GM12878 (cell line): ENCODE results near the gene ALDH1A1. TPM values are rescaled to one million over a fixed set of nuclear protein-coding genes. Genes with fewer than 3 reads are reported as not detected.

Experiments used
- ATAC-seq: fragments of 200-7000 bp; cut with Tn5 transposase; 3 replicates; pipeline ENCODE4 v1.9.1; 2020; ENCODE audit warnings: mild to moderate bottlenecking, moderate library complexity
- BruUV-seq: library from RNA; stranded (reverse); fragments of 400-500 nt; replicated peaks from 2 replicates; lab custom pipeline; 2021; lab: Mats Ljungman, UMichigan
- CTCF ChIA-PET: fragments of 300-600 bp; sonication (Branson Sonifier 250); formaldehyde crosslinking; extraction: SDS; loops from one replicate; lab custom pipeline; 2021; ENCODE audit warnings: inconsistent platforms; lab: Yijun Ruan, JAX
- POLR2A ChIA-PET: fragments of 350-600 bp; formaldehyde crosslinking; extraction: SDS; loops from one replicate; lab custom pipeline; 2021; ENCODE audit warnings: inconsistent platforms; lab: Charles Lee
- RAD21 ChIA-PET: fragments of 300-600 bp; sonication (Branson Sonifier 250); formaldehyde crosslinking; loops from one replicate; lab custom pipeline; 2023; ENCODE audit warnings: antibody characterized with exemption; ENCODE audit not compliant: unreplicated experiment; lab: Charles Lee
- SMC1A ChIA-PET: fragments of 300-600 bp; sonication (Branson Sonifier 250); formaldehyde crosslinking; loops from one replicate; lab custom pipeline; 2023; ENCODE audit not compliant: unreplicated experiment, uncharacterized antibody; lab: Charles Lee
- DNase-seq: peaks from one replicate; pipeline ENCODE4 v3.0.0-alpha.2; 2011; ENCODE audit warnings: low read depth, low spot score
- FAIRE-seq: peaks from 3 replicates; lab custom pipeline; 2011; peaks lifted over from hg19 to GRCh38; lab: Jason Lieb, UNC
- H2AFZ ChIP-seq: 2 replicates; pipeline ENCODE4 v1.6.0; 2011; ENCODE audit warnings: low read depth, low read length, control low read depth; ENCODE audit not compliant: control insufficient read depth
- H3K27ac ChIP-seq: 2 replicates; pipeline ENCODE4 v1.5.1; 2011; ENCODE audit warnings: control low read depth; ENCODE audit not compliant: control insufficient read depth, insufficient read depth
- H3K27me3 ChIP-seq, 2 experiments: replicated peaks in 1 of 2; 2 replicates each; pipeline versions ENCODE4 v1.6.0 to v1.6.1; 2011; ENCODE audit warnings: low read length in 1 of 2; ENCODE audit not compliant: control insufficient read depth in 2 of 2, insufficient read depth in 2 of 2
- H3K36me3 ChIP-seq, 2 experiments: 2 replicates each; pipeline ENCODE4 v1.5.1; 2011; ENCODE audit warnings: low read length in 1 of 2; ENCODE audit not compliant: control insufficient read depth in 2 of 2, insufficient read depth in 2 of 2
- H3K4me1 ChIP-seq: 2 replicates; pipeline ENCODE4 v1.6.1; 2011; ENCODE audit warnings: mild to moderate bottlenecking, low read length, moderate library complexity, mixed read lengths; ENCODE audit not compliant: control insufficient read depth, insufficient read depth
- H3K4me2 ChIP-seq: 2 replicates; pipeline ENCODE4 v1.6.0; 2011; ENCODE audit warnings: control low read depth; ENCODE audit not compliant: control insufficient read depth, insufficient read depth
- H3K4me3 ChIP-seq: fragments of 200-600 bp; sonication (generic); 2 replicates; pipeline ENCODE4 v1.5.1; 2016
- H3K79me2 ChIP-seq: 2 replicates; pipeline ENCODE4 v1.6.0; 2011; ENCODE audit warnings: low read length; ENCODE audit not compliant: control insufficient read depth, insufficient read depth
- H3K9ac ChIP-seq: 2 replicates; pipeline ENCODE4 v1.8.0; 2011; ENCODE audit warnings: low read length, control low read depth, mixed read lengths; ENCODE audit not compliant: control insufficient read depth, insufficient read depth
- H3K9me3 ChIP-seq: replicated peaks from 3 replicates; pipeline ENCODE4 v1.5.1; 2011; ENCODE audit warnings: mild to moderate bottlenecking, low read length; ENCODE audit not compliant: control insufficient read depth, insufficient read depth
- H4K20me1 ChIP-seq: 2 replicates; pipeline ENCODE4 v1.6.0; 2011; ENCODE audit not compliant: control insufficient read depth, insufficient read depth
- BACH1 ChIP-seq: fragments of 450-650 bp; IDR thresholded peaks from 2 replicates; pipeline ENCODE4 v1.6.1; 2017; ENCODE audit warnings: mild to moderate bottlenecking, borderline replicate concordance
- BHLHE40 ChIP-seq, 2 experiments: fragments of 450-650 bp in 1 of 2; IDR thresholded peaks; 2 replicates each; pipeline ENCODE4 v1.6.1; 2011 to 2017; ENCODE audit warnings: low read depth in 2 of 2, borderline replicate concordance in 1 of 2, improper control_type of control experiment in 1 of 2, low read length in 1 of 2, mild to moderate bottlenecking in 1 of 2
- CBX3 ChIP-seq: fragments of 200-600 bp; sonication (generic); IDR thresholded peaks from 2 replicates; pipeline ENCODE4 v1.6.1; 2016; ENCODE audit warnings: low read depth, borderline replicate concordance
- CBX5 ChIP-seq: sonication (generic); IDR thresholded peaks from 2 replicates; pipeline ENCODE4 v1.6.1; 2016; ENCODE audit warnings: low read depth, moderate library complexity, mild to moderate bottlenecking, inconsistent platforms
- CEBPB ChIP-seq, 2 experiments: fragments of 150-350 bp in 1 of 2; IDR thresholded peaks; 2 replicates each; pipeline ENCODE4 v1.6.1; 2012 to 2014; ENCODE audit warnings: low read depth in 2 of 2, low read length in 2 of 2, borderline replicate concordance in 1 of 2, inconsistent platforms in 1 of 2
- E2F4 ChIP-seq: IDR thresholded peaks from 2 replicates; pipeline ENCODE4 v1.6.1; 2012; ENCODE audit warnings: low read depth, low read length, improper control_type of control experiment
- ESRRA ChIP-seq: IDR thresholded peaks from 2 replicates; pipeline ENCODE4 v1.6.1; 2012; ENCODE audit warnings: mild to moderate bottlenecking, low read length, improper control_type of control experiment
- GATAD2B ChIP-seq: fragments of 450-650 bp; conservative IDR thresholded peaks from 2 replicates; pipeline ENCODE4 v1.6.1; 2017; ENCODE audit warnings: low read depth, mild to moderate bottlenecking, moderate library complexity
- IRF3 ChIP-seq: fragments of 450-650 bp; IDR thresholded peaks from 2 replicates; pipeline ENCODE4 v1.6.1; 2014; ENCODE audit warnings: mild to moderate bottlenecking
- KDM1A ChIP-seq: fragments of 200-600 bp; sonication (generic); IDR thresholded peaks from 2 replicates; pipeline ENCODE4 v1.6.1; 2016; ENCODE audit warnings: borderline replicate concordance
- KLF5 ChIP-seq: fragments of 450-650 bp; IDR thresholded peaks from 2 replicates; pipeline ENCODE4 v1.6.1; 2014; ENCODE audit warnings: mild to moderate bottlenecking; ENCODE audit not compliant: partially characterized antibody
- POU2F2 ChIP-seq: IDR thresholded peaks from 3 replicates; pipeline ENCODE4 v1.6.1; 2011; ENCODE audit warnings: low read depth, mild to moderate bottlenecking, low read length, borderline replicate concordance
- RFX5 ChIP-seq: IDR thresholded peaks from 2 replicates; pipeline ENCODE4 v1.6.1; 2011; ENCODE audit warnings: low read depth, low read length, improper control_type of control experiment
- SP1 ChIP-seq: IDR thresholded peaks from one replicate; pipeline ENCODE4 v1.6.1; 2011; ENCODE audit warnings: low read depth, low read length
- SREBF2 ChIP-seq: IDR thresholded peaks from 2 replicates; pipeline ENCODE4 v1.6.1; 2012; ENCODE audit warnings: mild to moderate bottlenecking, low read length
- SUZ12 ChIP-seq: fragments of 200-600 bp; sonication (generic); IDR thresholded peaks from one replicate; pipeline ENCODE4 v1.6.1; 2018; ENCODE audit warnings: antibody characterized with exemption, mild to moderate bottlenecking; ENCODE audit not compliant: unreplicated experiment
- ZNF622 ChIP-seq: fragments of 450-650 bp; IDR thresholded peaks from 2 replicates; pipeline ENCODE4 v1.6.1; 2017; ENCODE audit warnings: mild to moderate bottlenecking, inconsistent platforms
- ZNF687 ChIP-seq: fragments of 450-650 bp; IDR thresholded peaks from 2 replicates; pipeline ENCODE4 v1.6.1; 2017; ENCODE audit warnings: mild to moderate bottlenecking, moderate library complexity
- WGBS: methylation state at CpG from one replicate; pipeline ENCODE4 v1.1.6; 2016; ENCODE audit warnings: low lambda C conversion rate; ENCODE audit not compliant: insufficient replicate concordance, insufficient coverage; ENCODE audit errors: missing lambda C conversion rate; 5-methylcytosine and 5-hydroxymethylcytosine counted together
- in situ Hi-C: fragments of 300-500 bp; cut with MboI; formaldehyde crosslinking; loops from 9 replicates; pipeline ENCODE4 v1.14.3; 2018; ENCODE audit warnings: mixed read lengths
- intact Hi-C: fragments of 100-400 bp; cut with micrococcal nuclease; formaldehyde crosslinking; loops from one replicate; pipeline ENCODE4 v1.14.2; 2022; ENCODE audit not compliant: unreplicated experiment
- polyA plus RNA-seq, 11 experiments: library from polyadenylated mRNA; depleted of rRNA in 4 of 11; unstranded in 6 of 11; stranded (reverse) in 5 of 11; fragments of >200 nt; fragmentation: Nextera tagmentation in 4 of 11; fragmentation: Illumina TruSeq in 1 of 11; extraction: Ambion mirVana in 4 of 11; extraction: Trizol in 1 of 11; gene quantifications; 1 replicate in 1 of 11; 2 replicates in 10 of 11; pipeline versions ENCODE4 v1.2.1 to v1.2.3, GENCODE V29; 2011 to 2016; ENCODE audit warnings: inconsistent platforms in 2 of 11, missing spikeins in 2 of 11, low read depth in 1 of 11
- total RNA-seq, 4 experiments: library from RNA; depleted of rRNA in 3 of 4; stranded (reverse); fragments of >200 nt in 3 of 4; fragmentation: Illumina TruSeq in 1 of 4; extraction: Trizol in 1 of 4; gene quantifications; 2 replicates each; pipeline versions ENCODE4 v1.2.1 to v1.2.3, GENCODE V29; 2013 to 2021
- TF ChIP-seq, protein P1 (sequence below): IDR thresholded peaks from 2 replicates; pipeline ENCODE4 v1.6.1; 2012; ENCODE audit warnings: low read length, inconsistent platforms

Gene ALDH1A1
- total and polyA plus RNA-seq, 10 of the 15 experiments (the other 5 are each of a cell fraction or from before 2014, with no cell fraction given): 0.03 to 0.54 TPM; not detected in 8

GRCh38 chr9:72977670-72978069 is 24.8 kb upstream of the ALDH1A1 start:
- Histone ChIP-seq H3K9me3 (no peaks in the 10 kb centered on the region), H2AFZ (no peak overlapping the region), H3K27me3 (no peaks in the 10 kb centered on the region), H3K9ac (no peak overlapping the region), H3K36me3 (no peaks in the 10 kb centered on the region), H3K79me2 (no peaks in the 10 kb centered on the region), H3K4me1 (no peaks in the 10 kb centered on the region), H3K4me3 (no peak overlapping the region), H3K4me2 (no peak overlapping the region), H3K27ac (no peak overlapping the region), H4K20me1 (no peaks in the 10 kb centered on the region)
- no TSS peak for BruUV-seq
- in situ Hi-C loops: no loop called here
- POLR2A ChIA-PET: no interaction called here
- RAD21 ChIA-PET: no interaction called here
- CTCF ChIA-PET: interaction anchor here (1.1 to 1.5 kb wide), 2 partner anchors 9 to 105 kb away, joined by 3 to 4 read pairs; no protein-coding TSS in a partner anchor
- ATAC-seq (no peak), DNase-seq (no peak), FAIRE-seq (no peak)
- TF ChIP-seq GATAD2B (no peak), CEBPB (IDR thresholded peaks at IDR 0.05; ENCODE audit: borderline replicate concordance in 1 of 2, low read depth in 2 of 2, low read length in 2 of 2) (no peak), ESRRA (no peak), BACH1 (no peak), E2F4 (no peak), RFX5 (no peak), IRF3 (no peak), POU2F2 (no peak), KLF5 (no peak), SP1 (no peak), ZNF687 (no peak), BHLHE40 (IDR thresholded peaks at IDR 0.05; ENCODE audit: borderline replicate concordance in 1 of 2, low read depth in 2 of 2, low read length in 1 of 2) (no peak), CBX3 (no peak), KDM1A (no peak), CBX5 (no peak), ZNF622 (no peak), SREBF2 (no peak), SUZ12 (no peak)
- TF ChIP-seq, protein P1, sequence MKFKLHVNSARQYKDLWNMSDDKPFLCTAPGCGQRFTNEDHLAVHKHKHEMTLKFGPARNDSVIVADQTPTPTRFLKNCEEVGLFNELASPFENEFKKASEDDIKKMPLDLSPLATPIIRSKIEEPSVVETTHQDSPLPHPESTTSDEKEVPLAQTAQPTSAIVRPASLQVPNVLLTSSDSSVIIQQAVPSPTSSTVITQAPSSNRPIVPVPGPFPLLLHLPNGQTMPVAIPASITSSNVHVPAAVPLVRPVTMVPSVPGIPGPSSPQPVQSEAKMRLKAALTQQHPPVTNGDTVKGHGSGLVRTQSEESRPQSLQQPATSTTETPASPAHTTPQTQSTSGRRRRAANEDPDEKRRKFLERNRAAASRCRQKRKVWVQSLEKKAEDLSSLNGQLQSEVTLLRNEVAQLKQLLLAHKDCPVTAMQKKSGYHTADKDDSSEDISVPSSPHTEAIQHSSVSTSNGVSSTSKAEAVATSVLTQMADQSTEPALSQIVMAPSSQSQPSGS: no peak
- SMC1A ChIA-PET: no interaction called here
- intact Hi-C loops: no loop called here
- 46% methylated on average over 2 of the region's 2 CpGs for WGBS
